ENCODE data around the gene SNX14. TPM values are rescaled to one million over a fixed set of nuclear protein-coding genes. Genes with fewer than 3 reads are reported as not detected.
"Not testable (repeated sequence)": the region's sequence is repeated elsewhere in the genome, so short reads cannot be mapped to it uniquely, and the experiment has no call there.

SNX14 gene
- total RNA-seq, 1 experiment from 2014 or later: 85.0 TPM

DNA sequence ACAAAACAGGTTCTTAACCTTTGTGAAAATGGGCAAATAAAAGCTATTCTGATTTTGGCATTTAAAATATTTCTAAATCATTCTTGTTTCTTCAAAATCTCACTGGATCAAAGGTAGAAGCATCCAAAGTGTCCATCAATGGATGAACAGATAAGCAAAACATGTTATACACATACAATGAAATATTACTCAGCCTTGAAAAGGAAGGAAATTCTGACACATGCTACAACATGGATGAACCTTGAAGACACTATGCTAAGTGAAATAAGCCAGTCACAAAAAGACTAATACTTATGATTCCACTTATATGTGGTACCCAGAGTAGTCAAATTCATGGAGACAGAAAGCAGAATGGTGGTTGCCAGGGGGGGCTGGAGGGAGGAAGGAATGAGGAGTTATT lies 45.9 kb downstream of the SNX14 start:
- intact Hi-C loops (cut with micrococcal nuclease; ENCODE audit: unreplicated experiment): no loop called here
- H3K4me1 Mint-ChIP-seq (ENCODE audit: low read depth, unreplicated experiment): no peaks in the 10 kb centered on the region
- H3K9me3 Mint-ChIP-seq (ENCODE audit: unreplicated experiment): no peaks in the 10 kb centered on the region
- DNase-seq: no peak
- CTCF ChIA-PET: no interaction called here
- no peak for TF ChIP-seq CTCF (IDR thresholded peaks at IDR 0.05; ENCODE audit: insufficient read depth in 1 of 2, low read depth in 1 of 2, low read length in 1 of 2, severe bottlenecking in 1 of 2, unreplicated experiment in 1 of 2)
- Histone ChIP-seq H3K4me1 (peaks cover 4% of the 10 kb centered on the region; the same call in 1 of the 2 replicates), H3K4me3 (ENCODE audit: low read depth, low read length) (no peak overlapping the region), H3K9me3 (no peaks in the 10 kb centered on the region), H3K36me3 (ENCODE audit: control insufficient read depth, insufficient read depth, low read length) (peaks cover 2% of the 10 kb centered on the region; the same call in 1 of the 2 replicates), H3K27me3 (replicated peaks; ENCODE audit: control insufficient read depth, insufficient read depth, low read length) (no peaks in the 10 kb centered on the region)
- no peaks in the 10 kb centered on the region for H3K27me3 Mint-ChIP-seq (ENCODE audit: insufficient read depth, unreplicated experiment)
- POLR2A ChIA-PET: no interaction called here
- no TSS peak for BruUV-seq (replicated peaks)
- H3K27ac Mint-ChIP-seq (ENCODE audit: unreplicated experiment): no peak overlapping the region
- H3K36me3 Mint-ChIP-seq (ENCODE audit: insufficient read depth, unreplicated experiment): peaks cover 15% of the 10 kb centered on the region
- H3K4me3 Mint-ChIP-seq (ENCODE audit: unreplicated experiment): no peak overlapping the region

DNA sequence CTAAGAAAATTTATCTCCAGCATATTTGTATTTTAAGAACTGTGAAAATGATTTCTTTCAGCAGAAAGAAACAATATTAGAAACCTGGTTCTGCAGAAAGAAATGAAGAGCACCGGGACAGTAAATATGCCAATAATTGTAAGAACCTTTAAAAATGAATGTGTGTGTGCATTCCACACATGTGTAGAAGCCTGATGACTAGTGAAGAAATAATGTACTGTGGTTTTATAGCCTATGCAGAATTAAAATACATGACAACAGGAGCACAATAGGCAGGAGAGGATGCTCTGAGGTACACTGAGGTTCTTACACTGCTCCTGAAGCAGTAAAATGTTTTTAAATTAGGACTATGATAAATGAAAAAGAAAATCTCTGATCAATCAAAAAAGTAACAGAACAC lies 48.9 kb downstream of the SNX14 start:
- POLR2A ChIA-PET: no interaction called here
- CTCF ChIA-PET: no interaction called here

GRCh38 chr6:85537055-85537494 lies 56.6 kb downstream of the SNX14 start:
- no peaks in the 10 kb centered on the region; the same call in 1 of the 2 replicates for H3K36me3 ChIP-seq (ENCODE audit: control insufficient read depth, insufficient read depth, low read length)
- ChIA-PET CTCF (no interaction called here), POLR2A (no interaction called here)
- intact Hi-C loops (cut with micrococcal nuclease; ENCODE audit: unreplicated experiment): loop anchor here (1.0 to 5.0 kb wide), 2 partner anchors 55 to 182 kb away; no protein-coding TSS in a partner anchor
- peak; percentile 26 to 39 for TF ChIP-seq CTCF (IDR thresholded peaks at IDR 0.05; ENCODE audit: insufficient read depth in 1 of 2, low read depth in 1 of 2, low read length in 1 of 2, severe bottlenecking in 1 of 2, unreplicated experiment in 1 of 2)
- H3K4me3 ChIP-seq (ENCODE audit: low read depth, low read length): no peak overlapping the region
- no peaks in the 10 kb centered on the region for H3K4me1 ChIP-seq
- peaks cover 7% of the 10 kb centered on the region for H3K36me3 Mint-ChIP-seq (ENCODE audit: insufficient read depth, unreplicated experiment)
- H3K4me3 Mint-ChIP-seq (ENCODE audit: unreplicated experiment): no peak overlapping the region
- H3K27me3 Mint-ChIP-seq (ENCODE audit: insufficient read depth, unreplicated experiment): no peaks in the 10 kb centered on the region
- BruUV-seq (replicated peaks): no TSS peak
- H3K27ac Mint-ChIP-seq (ENCODE audit: unreplicated experiment): no peak overlapping the region
- no peaks in the 10 kb centered on the region for H3K4me1 Mint-ChIP-seq (ENCODE audit: low read depth, unreplicated experiment)
- H3K27me3 ChIP-seq (replicated peaks; ENCODE audit: control insufficient read depth, insufficient read depth, low read length): no peaks in the 10 kb centered on the region
- DNase-seq: no peak
- H3K9me3 Mint-ChIP-seq (ENCODE audit: unreplicated experiment): no peaks in the 10 kb centered on the region
- H3K9me3 ChIP-seq: no peaks in the 10 kb centered on the region

More for the DNA sequence above, 48.9 kb downstream of the SNX14 start:
- no peaks in the 10 kb centered on the region for H3K27me3 ChIP-seq (replicated peaks; ENCODE audit: control insufficient read depth, insufficient read depth, low read length)
- intact Hi-C loops (cut with micrococcal nuclease; ENCODE audit: unreplicated experiment): no loop called here
- TF ChIP-seq CTCF (IDR thresholded peaks at IDR 0.05; ENCODE audit: insufficient read depth in 1 of 2, low read depth in 1 of 2, low read length in 1 of 2, severe bottlenecking in 1 of 2, unreplicated experiment in 1 of 2): no peak
- DNase-seq: no peak
- Mint-ChIP-seq H3K36me3 (ENCODE audit: insufficient read depth, unreplicated experiment) (peaks cover 9% of the 10 kb centered on the region), H3K27ac (ENCODE audit: unreplicated experiment) (no peak overlapping the region), H3K4me3 (ENCODE audit: unreplicated experiment) (no peak overlapping the region), H3K9me3 (ENCODE audit: unreplicated experiment) (no peaks in the 10 kb centered on the region), H3K27me3 (ENCODE audit: insufficient read depth, unreplicated experiment) (no peaks in the 10 kb centered on the region), H3K4me1 (ENCODE audit: low read depth, unreplicated experiment) (no peaks in the 10 kb centered on the region)
- no peaks in the 10 kb centered on the region for H3K9me3 ChIP-seq
- no TSS peak for BruUV-seq (replicated peaks)
- no peaks in the 10 kb centered on the region; the same call in 1 of the 2 replicates for H3K36me3 ChIP-seq (ENCODE audit: control insufficient read depth, insufficient read depth, low read length)
- no peaks in the 10 kb centered on the region for H3K4me1 ChIP-seq
- H3K4me3 ChIP-seq (ENCODE audit: low read depth, low read length): no peak overlapping the region

DNA sequence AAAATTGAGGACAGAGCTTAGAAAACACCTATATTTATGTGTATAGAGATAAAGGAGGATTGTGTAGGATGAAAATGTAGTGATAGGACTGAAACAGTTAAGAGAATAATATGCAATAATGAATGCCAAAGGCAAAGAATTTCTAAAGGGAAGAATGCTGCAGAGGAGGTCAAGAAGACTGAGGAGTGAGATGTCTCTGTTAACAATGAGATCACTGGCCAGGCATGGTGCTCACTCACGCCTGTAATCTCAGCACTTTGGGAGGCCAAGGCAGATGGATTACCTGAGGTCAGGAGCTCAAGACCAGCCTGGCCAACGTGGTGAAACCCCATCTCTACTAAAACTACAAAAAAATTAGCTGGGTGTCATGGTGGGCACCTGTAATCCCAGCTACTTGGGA lies 69.4 kb downstream of the SNX14 start:
- H3K4me3 Mint-ChIP-seq (ENCODE audit: unreplicated experiment); H3K9me3 ChIP-seq; H3K27me3 Mint-ChIP-seq (ENCODE audit: insufficient read depth, unreplicated experiment); H3K36me3 ChIP-seq (ENCODE audit: control insufficient read depth, insufficient read depth, low read length); H3K4me1 ChIP-seq; H3K9me3 Mint-ChIP-seq (ENCODE audit: unreplicated experiment); DNase-seq; H3K27ac Mint-ChIP-seq (ENCODE audit: unreplicated experiment); CTCF ChIA-PET; intact Hi-C loops (cut with micrococcal nuclease; ENCODE audit: unreplicated experiment); POLR2A ChIA-PET; H3K4me1 Mint-ChIP-seq (ENCODE audit: low read depth, unreplicated experiment); H3K27me3 ChIP-seq (replicated peaks; ENCODE audit: control insufficient read depth, insufficient read depth, low read length); H3K4me3 ChIP-seq (ENCODE audit: low read depth, low read length); BruUV-seq (replicated peaks): not testable (repeated sequence)
- peaks cover 40% of the 10 kb centered on the region for H3K36me3 Mint-ChIP-seq (ENCODE audit: insufficient read depth, unreplicated experiment)
